HG02970 (cell line): Measurements from ENCODE around the gene SAMD14.

Experiments used
- ATAC-seq: cut with Tn5 transposase; IDR thresholded peaks from one replicate; pipeline ENCODE4 v1.9.1; 2021; ENCODE audit warnings: mild to moderate bottlenecking, moderate library complexity, moderate number of reproducible peaks; ENCODE audit not compliant: unreplicated experiment, low FRiP score

SAMD14 gene

DNA sequence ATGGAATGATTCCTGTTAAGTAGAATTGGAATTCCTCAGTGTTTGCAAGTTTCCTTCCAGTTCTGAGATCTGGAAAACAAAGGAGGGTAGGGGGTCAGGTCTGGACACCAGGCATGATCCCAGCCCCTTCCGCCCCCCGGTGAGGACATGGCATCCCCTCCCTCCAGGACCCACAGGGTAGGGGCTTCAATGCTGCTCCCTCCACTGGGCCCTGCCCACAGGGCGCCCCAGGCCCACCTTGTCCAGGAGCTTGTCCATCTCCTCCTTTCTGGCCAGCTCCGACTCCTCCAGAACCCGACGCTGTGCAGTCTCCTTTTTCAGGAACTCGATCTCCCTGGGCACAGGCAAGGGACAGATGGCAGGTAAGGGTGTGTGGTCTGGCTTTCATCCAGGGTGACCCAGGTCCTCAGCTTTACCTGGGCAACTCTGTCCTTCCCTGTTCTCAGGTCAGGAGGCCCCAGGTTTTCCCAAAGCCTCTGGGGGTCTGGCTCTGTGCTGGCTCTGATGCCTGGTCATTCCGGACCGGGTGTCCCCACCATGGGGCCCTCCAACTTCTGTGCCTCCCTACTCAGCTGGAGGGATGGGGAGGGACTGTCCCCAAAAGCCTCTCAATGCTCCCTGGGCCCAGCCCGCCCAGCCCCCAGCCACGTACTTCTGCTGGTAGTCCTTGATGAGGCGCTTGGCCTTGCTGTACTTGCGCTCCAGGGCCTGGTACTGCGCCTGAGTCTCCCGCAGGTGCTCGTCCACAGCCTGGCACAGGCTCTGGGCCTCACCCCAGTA lies 5.5 kb upstream of the SAMD14 start:
- ATAC-seq, result no peak

DNA sequence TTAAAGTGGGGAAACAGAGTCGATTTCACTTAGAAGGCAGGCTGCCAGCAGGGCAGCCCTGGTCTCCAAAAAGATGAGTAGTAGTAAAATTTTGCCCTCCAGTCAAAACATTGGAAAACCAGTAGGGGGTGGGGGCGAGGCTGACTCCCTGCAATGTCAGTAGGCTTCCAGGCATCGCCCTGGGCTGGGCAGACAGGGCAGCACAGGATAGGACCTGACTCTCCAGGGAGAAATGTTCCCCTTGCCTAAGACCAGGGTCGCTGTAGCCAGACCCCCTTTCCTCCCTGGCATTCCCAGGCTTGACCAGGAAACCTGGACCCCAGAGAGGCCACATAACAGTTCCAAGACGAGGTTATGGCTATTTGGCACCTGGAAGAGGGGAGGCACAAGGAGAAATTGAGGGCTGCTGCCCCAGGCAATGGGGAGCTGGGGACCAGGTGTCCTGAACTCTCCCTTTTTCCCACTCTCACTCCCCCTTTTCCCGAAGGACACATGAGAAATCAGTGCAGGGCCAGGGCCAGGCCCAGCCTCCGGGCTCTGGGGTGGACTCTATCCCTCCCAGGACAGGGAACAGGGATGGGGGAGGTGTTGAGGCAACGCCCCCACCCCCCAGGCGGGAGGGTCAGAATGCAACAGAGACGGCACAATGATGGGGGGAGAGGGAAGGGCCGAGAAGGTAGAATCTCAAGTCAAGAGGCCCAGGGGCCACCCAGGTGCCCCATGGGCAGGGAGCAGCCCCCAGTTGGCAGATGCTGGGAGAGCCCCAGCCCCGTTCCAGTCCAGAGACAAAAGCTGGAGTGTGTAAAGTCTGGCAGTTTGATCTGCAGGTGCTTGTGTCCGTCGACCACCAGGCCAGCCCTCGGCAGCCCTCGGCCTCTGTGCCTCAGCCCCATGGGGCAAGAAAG lies 4.5 kb upstream of the SAMD14 start:
- no peak for ATAC-seq

DNA sequence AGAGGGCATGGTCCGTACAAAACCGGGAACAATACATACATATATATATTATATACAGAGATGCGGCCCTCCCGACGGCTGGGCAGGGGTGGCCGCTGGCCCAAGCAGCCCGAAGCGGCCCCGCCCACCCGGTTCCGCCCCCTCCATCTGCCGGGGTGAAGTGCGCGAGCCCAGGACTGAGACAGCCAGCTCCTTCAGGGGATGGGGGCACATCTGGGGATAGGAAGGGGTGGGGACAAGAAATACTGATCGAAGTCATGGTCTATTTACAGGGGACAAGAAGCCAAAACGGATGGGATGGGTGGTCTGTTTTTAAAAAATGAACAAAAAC lies 3.8 kb upstream of the SAMD14 start:
- ATAC-seq, result no peak

DNA sequence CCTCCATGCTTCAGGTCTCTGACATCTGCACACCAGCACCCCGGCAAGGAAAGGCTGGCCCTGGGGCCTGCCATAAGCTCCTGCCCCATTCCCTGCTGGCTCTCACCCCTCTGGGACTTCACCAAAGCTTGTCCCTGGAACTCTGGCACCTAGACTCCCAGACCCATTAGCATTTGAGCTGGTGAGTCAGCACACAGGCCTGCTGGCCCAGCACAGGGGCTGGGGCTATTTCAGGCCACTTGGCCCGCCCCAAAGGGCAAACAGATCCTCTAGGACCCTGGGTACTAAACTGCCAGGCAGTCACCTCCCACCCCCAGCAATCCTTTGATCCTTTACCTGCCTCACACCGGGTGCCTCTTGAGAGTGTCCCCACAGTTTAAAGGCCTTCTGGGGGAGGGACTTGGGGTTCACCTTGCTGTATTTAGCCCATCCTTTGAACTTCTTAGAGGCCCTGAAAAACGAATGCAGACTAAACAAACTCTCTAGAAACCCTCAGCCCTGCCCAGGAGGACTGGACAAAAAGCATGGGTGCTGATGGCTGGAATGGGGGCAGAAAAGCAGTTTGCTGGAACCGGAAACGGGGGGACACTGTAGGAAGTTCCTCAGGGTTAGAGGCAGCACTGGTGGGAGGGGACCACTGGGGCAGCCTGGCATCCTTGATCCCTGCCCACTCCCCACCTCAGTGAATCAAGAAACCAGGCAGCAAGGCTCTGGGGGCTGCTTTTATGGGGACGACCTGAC lies 3.2 kb upstream of the SAMD14 start:
- no peak for ATAC-seq

DNA sequence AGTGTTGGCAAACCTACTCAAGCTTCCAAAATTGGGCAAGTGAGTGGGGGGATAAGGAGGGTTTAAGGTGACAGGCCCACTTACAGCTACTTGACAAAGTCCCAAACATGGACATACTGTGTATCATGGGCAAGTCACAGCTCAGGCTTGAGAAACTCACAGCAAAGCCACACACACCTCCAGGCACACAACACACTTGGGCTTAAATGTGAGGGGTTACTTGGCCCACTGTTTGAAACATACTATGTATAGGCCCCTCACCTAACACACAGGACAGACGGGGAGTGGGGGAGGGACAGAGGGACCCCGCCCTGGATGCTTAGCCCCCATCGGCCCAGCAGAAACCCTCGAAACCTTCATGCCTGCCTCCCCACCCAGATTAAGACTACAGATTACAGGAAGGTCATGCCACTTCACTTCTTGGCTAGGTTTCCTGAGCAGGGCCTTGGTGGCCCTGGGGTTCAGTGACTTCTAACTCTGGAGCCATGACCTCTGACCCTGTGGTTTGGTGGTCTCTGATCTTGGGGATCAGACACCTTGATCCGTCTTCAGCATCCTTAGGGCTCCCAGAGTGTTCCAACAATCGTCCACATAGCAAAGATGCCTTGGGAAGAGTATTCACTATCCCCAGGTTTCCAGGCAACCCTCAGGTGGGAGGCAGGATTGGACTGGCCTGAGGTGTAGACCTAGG lies 2.3 kb upstream of the SAMD14 start:
- ATAC-seq, result no peak

DNA sequence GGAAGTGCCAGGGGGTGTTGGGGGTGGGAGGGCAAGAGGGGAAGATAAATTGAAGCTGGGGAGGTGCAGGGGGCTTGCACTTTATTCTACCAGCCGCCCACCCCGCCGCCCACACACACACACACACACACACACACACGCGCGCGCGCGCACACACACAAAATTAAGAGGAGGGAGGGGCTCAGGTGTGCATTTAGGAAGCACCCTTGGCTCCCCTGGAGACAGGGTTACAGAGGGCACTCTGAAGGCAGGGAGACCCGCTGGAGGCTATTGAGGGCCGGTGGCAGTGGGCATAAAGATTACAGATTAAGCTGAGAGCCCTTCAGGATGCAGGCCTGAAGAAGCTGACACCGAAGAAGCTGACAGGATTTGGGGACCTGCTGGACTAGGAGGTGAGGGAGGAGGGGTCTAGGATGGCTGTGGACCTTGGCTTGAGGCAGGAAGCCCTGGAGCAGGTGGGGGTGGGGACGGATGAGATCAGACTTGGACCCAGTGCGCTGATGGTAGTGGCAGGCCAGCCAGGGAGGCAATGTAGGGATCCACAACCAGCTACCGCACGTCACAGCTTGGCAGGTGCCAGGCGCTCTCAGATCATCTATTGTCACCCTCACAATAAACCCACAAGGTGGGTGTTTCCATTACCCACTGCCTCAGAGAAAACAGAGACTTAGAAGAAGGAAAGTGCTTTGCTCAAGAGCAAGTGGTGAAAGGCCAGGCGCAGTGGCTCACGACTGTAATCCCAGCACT lies 772 bp upstream of the SAMD14 start:
- ATAC-seq, result no peak

DNA sequence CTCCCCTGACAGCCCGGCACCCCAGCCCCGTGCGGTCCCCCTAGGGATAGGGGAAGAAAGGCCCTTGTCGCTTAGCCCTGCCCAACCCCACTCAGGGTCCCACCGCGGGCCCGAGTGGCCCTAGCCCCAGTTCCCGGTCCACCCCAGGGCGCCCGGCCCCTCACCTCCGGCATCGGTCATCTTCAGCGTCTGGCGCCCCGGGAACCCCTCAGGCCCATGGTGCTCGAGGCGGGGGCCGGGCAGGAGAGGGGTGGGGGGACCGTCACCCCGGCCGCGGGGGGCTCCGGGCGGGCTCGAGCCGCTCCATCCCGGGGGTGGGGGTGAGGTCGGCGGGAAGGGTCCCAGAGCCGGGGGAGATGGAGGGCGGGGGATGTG lies 620 bp downstream of the SAMD14 start:
- no peak for ATAC-seq

DNA sequence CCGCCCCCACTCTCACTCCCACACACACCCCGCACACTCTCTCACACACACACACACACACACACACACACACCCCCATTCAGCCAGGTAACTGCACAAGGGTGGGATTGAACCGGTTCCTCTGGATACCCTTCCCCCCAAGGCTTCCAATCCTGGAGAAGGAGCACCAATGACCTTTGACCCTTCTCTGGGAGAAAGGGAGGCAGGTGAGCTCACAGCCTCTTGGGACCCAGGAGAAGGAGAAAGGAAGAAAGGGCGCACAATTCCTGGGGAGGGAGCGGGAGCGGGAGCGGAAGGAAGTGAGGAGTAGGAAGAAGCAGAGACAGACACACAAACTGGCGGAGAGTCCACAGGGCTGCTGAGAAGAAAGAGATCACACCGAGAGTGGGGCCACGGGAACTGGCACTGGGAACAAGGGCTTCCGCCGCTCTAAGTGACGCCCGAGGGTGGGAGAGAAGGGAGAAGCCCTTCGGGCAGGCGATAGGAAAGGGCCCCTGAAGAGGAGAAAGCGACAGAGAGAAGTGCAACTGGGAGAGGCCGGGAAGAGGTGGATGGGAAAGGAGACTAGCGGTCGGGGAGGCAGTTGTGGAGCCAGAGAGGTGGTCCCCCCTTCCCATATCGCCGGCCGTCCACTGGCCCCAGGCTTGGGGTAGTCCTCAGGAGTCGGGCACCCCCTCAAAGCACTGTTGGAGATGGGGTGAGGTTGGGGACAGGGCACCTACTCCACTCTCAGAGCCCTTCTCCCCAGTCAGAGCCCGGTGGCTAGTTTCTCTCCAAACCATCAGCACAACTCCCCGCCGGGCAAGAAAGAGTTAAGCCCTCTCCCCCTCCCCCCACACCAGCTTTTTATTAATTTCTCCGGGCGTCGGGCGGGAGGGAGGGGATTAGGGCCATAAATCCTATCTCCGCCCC lies 1.3 kb downstream of the SAMD14 start:
- ATAC-seq, result no peak

DNA sequence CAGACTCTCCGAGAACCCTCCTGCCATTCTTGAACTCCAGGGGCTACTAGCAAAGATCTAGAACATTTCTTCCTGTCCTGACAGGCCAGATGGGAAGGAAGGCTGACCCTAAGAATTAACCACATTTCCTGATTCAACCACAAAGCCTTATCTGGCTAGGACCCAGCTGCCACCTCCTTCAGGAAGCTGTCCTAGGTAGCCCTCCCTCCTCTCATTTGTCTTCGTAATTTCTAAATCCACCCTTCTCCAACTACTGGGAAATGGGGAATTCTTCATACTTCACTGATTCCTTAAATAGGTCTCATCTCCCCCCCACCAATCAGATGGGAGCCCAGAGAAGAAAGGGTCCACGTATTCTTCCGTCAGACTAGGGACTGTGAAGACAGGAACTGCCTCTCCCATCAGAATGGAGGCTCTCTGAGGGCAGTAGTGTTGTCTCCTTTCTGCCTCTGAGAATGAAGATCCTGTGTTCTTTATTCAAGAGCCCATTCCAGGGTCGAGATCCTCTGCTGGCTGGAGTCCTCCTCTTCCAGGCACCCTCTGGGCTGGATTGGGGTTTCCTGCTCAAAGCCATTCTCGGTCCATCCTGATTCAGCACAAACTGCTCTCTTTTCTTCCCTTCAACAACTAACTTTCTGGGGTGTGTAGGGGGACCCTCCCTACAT lies 2.1 kb downstream of the SAMD14 start:
- no peak for ATAC-seq

DNA sequence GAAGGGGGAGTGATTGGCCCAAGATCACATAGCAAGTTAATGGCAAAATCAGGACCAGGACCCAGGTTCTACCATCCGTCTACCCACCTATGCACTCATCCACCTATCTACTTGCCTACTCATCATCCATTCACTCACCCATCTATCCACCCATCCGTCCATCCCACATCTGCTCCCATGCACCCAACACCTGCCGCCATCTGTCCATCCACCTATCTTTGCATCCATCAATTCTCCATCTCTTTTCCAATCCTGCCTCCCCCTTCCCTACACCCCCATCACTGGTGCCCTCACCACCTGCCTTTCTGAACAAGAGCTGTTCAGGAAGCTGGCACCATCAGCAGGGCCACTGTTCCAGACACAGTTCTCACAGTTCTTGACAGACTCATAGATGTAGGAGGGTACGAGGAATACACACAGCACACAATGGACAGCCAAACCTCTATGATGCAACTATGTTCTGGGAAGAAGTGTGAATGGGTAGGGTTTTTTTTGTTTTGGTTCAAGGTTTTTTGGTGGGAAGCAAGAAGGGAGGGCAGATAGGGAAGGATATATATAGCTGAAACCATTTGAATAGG lies 4.5 kb downstream of the SAMD14 start:
- no peak for ATAC-seq

DNA sequence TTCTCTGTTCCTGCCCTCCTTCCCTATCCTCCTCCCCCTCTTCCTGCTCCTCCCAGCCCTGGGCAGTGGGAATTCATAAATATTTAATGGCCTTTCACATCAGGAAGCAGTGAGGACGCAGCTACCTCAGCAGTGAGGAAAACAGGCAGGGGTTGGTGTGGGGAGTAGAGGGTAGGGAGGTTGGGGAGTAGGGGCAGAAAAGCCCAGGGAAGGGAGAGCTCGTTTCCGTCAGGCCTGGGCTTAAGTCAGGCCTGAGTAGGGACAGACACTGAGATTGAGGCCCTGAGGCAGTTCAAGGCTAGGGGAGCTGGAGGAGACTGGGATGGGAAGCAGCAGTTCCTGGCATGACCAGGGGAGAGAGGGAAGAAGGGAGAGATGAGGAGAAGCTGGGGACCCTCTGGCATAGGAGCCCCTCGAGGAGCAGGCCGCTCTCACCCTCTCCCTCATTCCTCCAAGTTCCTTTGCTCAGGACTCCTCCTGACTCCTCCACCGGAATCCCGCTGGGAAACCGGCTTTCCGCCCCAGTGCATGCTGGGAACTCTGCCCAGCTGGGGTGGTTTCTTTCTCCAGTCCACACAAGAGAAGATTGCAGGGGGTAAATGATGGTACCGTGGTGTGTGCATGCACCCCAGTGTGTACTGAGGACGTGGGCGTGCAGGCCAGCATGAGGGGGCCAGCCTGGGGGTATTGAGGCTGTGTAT lies 6.2 kb downstream of the SAMD14 start:
- no peak for ATAC-seq

DNA sequence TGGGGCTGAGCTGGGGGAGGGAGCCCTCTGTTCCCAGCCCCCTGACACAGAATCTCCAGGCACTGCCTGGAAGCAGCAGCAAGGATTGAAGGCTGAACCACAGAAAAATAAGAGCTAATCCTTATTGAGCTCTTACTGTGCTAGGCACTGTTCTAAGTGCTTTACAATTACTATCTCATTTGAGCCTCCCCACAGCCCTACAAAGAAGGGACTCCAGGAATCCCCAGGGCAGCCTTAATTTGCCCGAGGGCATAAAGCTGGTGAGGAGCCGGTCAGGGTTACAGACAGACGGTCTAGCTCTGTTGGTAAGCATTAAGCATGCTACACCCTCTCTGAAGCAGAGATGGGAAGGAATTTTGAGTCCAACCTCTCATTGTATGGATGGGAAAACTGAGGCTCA lies 7.0 kb downstream of the SAMD14 start:
- no peak for ATAC-seq

DNA sequence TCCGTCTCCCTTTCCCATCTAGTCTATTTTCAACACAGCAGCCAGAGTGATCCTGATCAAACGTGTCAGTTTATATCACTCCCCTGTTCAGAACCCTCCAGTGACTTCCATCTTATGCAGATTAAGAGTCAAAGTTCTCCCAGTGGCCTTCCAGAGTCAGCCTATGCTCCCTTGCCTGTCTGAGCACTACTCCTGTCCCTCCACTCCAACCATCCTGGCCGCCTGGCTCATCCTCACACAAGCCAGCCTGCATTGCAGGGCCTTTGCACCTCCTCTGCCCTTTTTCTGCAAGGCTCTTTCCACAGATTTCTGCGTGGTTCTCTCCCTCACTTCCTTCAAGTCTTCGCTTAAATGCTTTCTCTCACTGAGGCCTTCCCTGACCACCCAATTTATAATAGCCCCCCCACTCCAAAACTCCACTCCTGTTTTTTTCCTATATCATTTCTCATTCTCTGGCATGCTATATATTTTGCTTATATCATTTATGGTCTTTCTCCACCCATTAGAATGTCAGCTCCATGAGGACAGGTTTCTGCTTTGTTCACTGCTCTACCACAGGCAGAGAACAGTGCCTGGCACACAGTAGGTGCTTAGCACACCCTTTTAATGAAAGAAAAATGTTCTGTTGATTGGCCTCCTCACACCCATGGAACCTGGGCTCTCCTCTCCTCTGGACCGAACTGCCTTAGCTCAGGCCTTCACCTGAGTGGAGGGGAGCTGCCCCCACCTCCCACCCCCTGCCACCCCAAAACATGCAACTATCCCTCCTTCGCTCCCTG lies 9.3 kb downstream of the SAMD14 start:
- ATAC-seq, result no peak

DNA sequence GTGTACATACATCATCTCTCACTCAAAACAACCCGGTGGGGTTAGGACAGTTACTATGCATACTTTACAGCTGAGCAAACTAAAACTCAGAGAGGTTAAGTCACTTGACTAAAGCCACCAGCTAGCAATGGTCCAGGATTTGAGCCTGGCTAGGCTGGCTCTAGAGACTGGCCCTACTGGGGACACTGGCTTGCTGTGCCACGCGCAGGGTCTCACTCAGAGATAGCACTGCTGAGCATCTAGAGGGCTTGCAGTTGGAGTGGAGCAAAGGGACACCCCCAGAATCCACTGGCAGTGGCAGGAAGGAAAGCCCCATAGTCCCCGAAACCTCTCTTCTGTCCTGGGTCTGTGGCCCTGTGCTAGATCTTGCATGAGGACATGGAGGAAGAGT lies 11.1 kb downstream of the SAMD14 start:
- no peak for ATAC-seq

DNA sequence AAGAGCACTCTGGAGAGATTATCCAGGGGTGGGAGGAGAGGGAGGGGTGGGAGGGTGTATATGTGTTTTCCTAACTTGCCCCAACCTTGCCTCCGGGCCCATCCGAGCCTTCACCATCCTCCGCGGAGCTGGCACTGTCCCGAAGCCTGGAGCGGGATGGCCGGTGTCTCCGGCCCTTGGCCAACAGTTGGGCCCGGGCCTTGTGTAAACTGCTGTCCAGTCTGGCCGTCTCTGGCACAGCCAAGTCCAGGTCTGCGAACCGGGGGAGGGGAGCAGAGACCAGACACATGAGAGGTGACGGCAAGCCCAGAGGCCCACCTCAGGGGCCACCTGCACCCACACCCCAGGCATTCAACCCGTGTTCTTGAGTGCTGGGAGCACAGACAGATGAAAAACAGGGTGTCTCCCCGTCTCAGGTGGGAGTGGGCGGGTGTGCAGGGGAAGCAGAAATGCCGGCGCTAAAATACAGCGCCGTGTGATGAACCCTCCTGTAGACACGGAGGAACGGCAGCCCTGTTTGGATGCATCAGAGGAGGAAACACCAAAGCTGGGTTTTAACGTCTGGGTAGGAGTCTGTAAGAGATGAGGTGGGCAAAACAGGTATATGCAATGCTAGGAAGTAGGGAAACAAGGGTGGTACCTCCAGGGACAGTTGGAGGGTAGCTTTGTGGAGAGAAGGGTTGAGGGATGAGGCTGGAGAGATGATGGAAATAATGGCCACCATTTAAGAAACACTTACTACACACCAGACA lies 11.7 kb downstream of the SAMD14 start:
- no peak for ATAC-seq
